OCI-LY7 (cell line): Measurements from ENCODE around the gene KDM1A. TPM values are rescaled to one million over a fixed set of nuclear protein-coding genes. Genes with fewer than 3 reads are reported as not detected.

Source experiments
- BruUV-seq: library from RNA; stranded (reverse); fragments of 400-500 nt; replicated peaks from 2 replicates; lab custom pipeline; 2021; lab: Mats Ljungman, UMichigan
- CTCF ChIA-PET: fragments of 300-600 bp; sonication (Branson Sonifier 250); formaldehyde crosslinking; loops from one replicate; lab custom pipeline; 2022; ENCODE audit warnings: antibody characterized with exemption; ENCODE audit not compliant: unreplicated experiment; lab: Charles Lee
- POLR2A ChIA-PET: fragments of 300-600 bp; sonication (Branson Sonifier 250); formaldehyde crosslinking; loops from one replicate; lab custom pipeline; 2022; ENCODE audit warnings: antibody characterized with exemption; lab: Charles Lee
- DNase-seq: peaks from one replicate; pipeline ENCODE4 v3.0.0-alpha.2; 2015; ENCODE audit warnings: low spot score
- H2AFZ ChIP-seq: fragments of 200-600 bp; sonication (generic), shearing (Covaris generic); 2 replicates; pipeline ENCODE4 v1.6.1; 2014; ENCODE audit warnings: mild to moderate bottlenecking, antibody characterized with exemption, low read length, moderate library complexity
- H3K27ac ChIP-seq: fragments of 200-600 bp; sonication (generic); 2 replicates; pipeline ENCODE4 v1.5.1; 2014; ENCODE audit warnings: mixed run types, low read depth, mild to moderate bottlenecking, moderate library complexity, low read length, inconsistent platforms; ENCODE audit not compliant: poor library complexity, severe bottlenecking
- H3K36me3 ChIP-seq: fragments of 200-600 bp; sonication (generic); 2 replicates; pipeline ENCODE4 v1.6.1; 2014; ENCODE audit warnings: mild to moderate bottlenecking, antibody characterized with exemption, low read length, moderate library complexity, mixed read lengths; ENCODE audit not compliant: insufficient read depth
- H3K4me1 ChIP-seq: fragments of 200-600 bp; sonication (generic); 2 replicates; pipeline ENCODE4 v1.5.1; 2014; ENCODE audit warnings: mild to moderate bottlenecking, low read length; ENCODE audit not compliant: insufficient read depth, poor library complexity, severe bottlenecking
- H3K4me2 ChIP-seq: fragments of 200-600 bp; sonication (generic); 2 replicates; pipeline ENCODE4 v1.6.1; 2014; ENCODE audit warnings: mild to moderate bottlenecking, low read length
- H3K4me3 ChIP-seq: fragments of 200-600 bp; sonication (generic); 2 replicates; pipeline ENCODE4 v1.5.1; 2014; ENCODE audit warnings: mild to moderate bottlenecking, low read depth, low read length; ENCODE audit not compliant: poor library complexity, severe bottlenecking
- H3K79me2 ChIP-seq: fragments of 200-600 bp; sonication (generic); 2 replicates; pipeline ENCODE4 v1.6.1; 2016; ENCODE audit warnings: low read depth, mild to moderate bottlenecking, low read length, moderate library complexity, mixed read lengths; ENCODE audit not compliant: insufficient read depth
- H3K9me2 ChIP-seq: fragments of 200-600 bp; sonication (generic); 2 replicates; pipeline ENCODE4 v1.6.1; 2016; ENCODE audit warnings: mild to moderate bottlenecking, low read length, mixed read lengths; ENCODE audit not compliant: insufficient read depth
- H3K9me3 ChIP-seq: fragments of 200-600 bp; sonication (generic); 2 replicates; pipeline ENCODE4 v1.6.1; 2014; ENCODE audit warnings: mild to moderate bottlenecking, mixed run types, low read length, mixed read lengths
- H4K20me1 ChIP-seq: fragments of 200-600 bp; sonication (generic); 2 replicates; pipeline ENCODE4 v1.6.1; 2014; ENCODE audit warnings: mild to moderate bottlenecking, antibody characterized with exemption, low read length, moderate library complexity, mixed read lengths; ENCODE audit not compliant: insufficient read depth
- EZH2phosphoT487 ChIP-seq: fragments of 200-600 bp; sonication (generic); IDR thresholded peaks from 2 replicates; pipeline ENCODE4 v1.6.1; 2018; ENCODE audit warnings: low read depth, borderline replicate concordance, mild to moderate bottlenecking, mixed run types, antibody characterized with exemption, low read length, moderate library complexity, mixed read lengths
- intact Hi-C: fragments of 100-400 bp; cut with micrococcal nuclease; formaldehyde crosslinking; loops from one replicate; pipeline ENCODE4 v1.10.0; 2022; ENCODE audit not compliant: unreplicated experiment
- total RNA-seq, 2 experiments: library from RNA; depleted of rRNA in 1 of 2; stranded (reverse); fragments of >200 nt in 1 of 2; shearing (Covaris generic) in 1 of 2; gene quantifications; 2 replicates each; pipeline ENCODE4 v1.2.3, GENCODE V29; 2014 to 2022
- TF ChIP-seq, protein P1 (sequence below): fragments of 200-600 bp; sonication (generic); conservative IDR thresholded peaks from 2 replicates; pipeline ENCODE4 v1.5.1; 2014; ENCODE audit warnings: mild to moderate bottlenecking, antibody characterized with exemption, low read length, moderate library complexity, mixed read lengths

The KDM1A gene
- total RNA-seq, 2 experiments from 2014 or later = 88.8 to 95.5 TPM

DNA sequence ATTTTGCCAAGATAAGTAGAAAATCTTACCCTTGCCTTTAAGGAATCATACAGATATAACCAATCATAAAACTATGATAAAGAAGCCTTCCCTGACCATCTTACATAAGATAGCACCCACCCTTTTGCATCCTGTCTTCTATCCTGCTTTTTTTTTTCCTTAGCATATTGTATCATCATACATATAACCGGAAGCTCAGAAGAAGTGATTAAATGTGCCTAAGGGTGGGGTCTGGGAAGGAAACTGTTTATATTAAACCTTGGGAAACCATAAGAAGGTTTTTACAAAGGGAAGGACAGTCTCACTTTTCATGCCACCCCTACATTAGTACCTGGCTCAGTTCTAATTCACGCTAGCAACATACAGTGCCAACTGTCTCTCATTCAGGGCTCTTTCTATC lies 82.6 kb downstream of the KDM1A start:
- no peak overlapping the region for H3K4me2 ChIP-seq
- POLR2A ChIA-PET = interaction anchor here (0.6 to 1.2 kb wide), 3 partner anchors 75 to 82 kb away, joined by 3 to 4 read pairs (median 3); no protein-coding TSS in a partner anchor
- intact Hi-C loops = no loop called here

DNA sequence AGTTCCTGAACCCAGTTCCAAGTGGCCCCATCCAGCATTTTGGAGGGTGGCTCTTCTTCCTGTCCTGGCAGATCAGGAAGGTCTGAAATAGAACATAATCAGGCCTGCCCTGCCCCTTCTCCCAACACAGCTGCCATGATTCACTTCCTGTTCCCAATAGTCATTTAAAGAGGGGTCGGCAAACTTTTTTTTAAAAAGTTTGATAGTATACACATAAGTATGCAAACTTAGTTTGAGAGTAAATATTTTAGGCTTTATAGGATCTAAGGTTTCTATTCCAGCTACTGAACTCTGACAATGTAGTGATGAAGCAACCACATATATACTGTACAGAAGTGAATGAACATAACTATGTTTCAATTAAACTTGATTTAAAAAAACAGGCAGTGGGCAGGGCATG lies 83.0 kb downstream of the KDM1A start:
- no peak overlapping the region for H3K27ac ChIP-seq
- peaks cover 8% of the 10 kb centered on the region; the same call in 1 of the 2 replicates for H3K36me3 ChIP-seq
- intact Hi-C loops = no loop called here
- TF ChIP-seq, protein P1, sequence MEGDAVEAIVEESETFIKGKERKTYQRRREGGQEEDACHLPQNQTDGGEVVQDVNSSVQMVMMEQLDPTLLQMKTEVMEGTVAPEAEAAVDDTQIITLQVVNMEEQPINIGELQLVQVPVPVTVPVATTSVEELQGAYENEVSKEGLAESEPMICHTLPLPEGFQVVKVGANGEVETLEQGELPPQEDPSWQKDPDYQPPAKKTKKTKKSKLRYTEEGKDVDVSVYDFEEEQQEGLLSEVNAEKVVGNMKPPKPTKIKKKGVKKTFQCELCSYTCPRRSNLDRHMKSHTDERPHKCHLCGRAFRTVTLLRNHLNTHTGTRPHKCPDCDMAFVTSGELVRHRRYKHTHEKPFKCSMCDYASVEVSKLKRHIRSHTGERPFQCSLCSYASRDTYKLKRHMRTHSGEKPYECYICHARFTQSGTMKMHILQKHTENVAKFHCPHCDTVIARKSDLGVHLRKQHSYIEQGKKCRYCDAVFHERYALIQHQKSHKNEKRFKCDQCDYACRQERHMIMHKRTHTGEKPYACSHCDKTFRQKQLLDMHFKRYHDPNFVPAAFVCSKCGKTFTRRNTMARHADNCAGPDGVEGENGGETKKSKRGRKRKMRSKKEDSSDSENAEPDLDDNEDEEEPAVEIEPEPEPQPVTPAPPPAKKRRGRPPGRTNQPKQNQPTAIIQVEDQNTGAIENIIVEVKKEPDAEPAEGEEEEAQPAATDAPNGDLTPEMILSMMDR = no peak
- TF ChIP-seq EZH2phosphoT487 = no peak
- H3K9me3 ChIP-seq = no peaks in the 10 kb centered on the region
- BruUV-seq = no TSS peak
- no peaks in the 10 kb centered on the region for H3K9me2 ChIP-seq
- no peaks in the 10 kb centered on the region for H3K79me2 ChIP-seq
- no peak overlapping the region for H2AFZ ChIP-seq
- no peak for DNase-seq
- no peaks in the 10 kb centered on the region for H4K20me1 ChIP-seq
- POLR2A ChIA-PET = interaction anchor here (0.6 to 1.4 kb wide), 6 partner anchors 10 to 81 kb away, joined by 3 to 5 read pairs (median 4); no protein-coding TSS in a partner anchor
- H3K4me2 ChIP-seq = no peak overlapping the region
- no peak overlapping the region for H3K4me3 ChIP-seq
- CTCF ChIA-PET = interaction anchor here (4.5 kb wide), 1 partner anchor 82 kb away, joined by 30 read pairs; no protein-coding TSS in a partner anchor
- H3K4me1 ChIP-seq = peaks cover 27% of the 10 kb centered on the region

More for the DNA sequence above, 82.6 kb downstream of the KDM1A start:
- Histone ChIP-seq H3K36me3 (peaks cover 8% of the 10 kb centered on the region; the same call in 1 of the 2 replicates), H3K4me1 (peaks cover 27% of the 10 kb centered on the region), H2AFZ (no peak overlapping the region), H3K9me2 (no peaks in the 10 kb centered on the region), H4K20me1 (no peaks in the 10 kb centered on the region), H3K4me3 (no peak overlapping the region), H3K9me3 (no peaks in the 10 kb centered on the region), H3K79me2 (no peaks in the 10 kb centered on the region), H3K27ac (no peak overlapping the region)
- no peak for TF ChIP-seq EZH2phosphoT487
- TF ChIP-seq, protein P1 = no peak
- DNase-seq = no peak
- BruUV-seq = no TSS peak
- CTCF ChIA-PET = interaction anchor here (4.5 kb wide), 1 partner anchor 82 kb away, joined by 30 read pairs; no protein-coding TSS in a partner anchor
